ENCODE results near the gene ST3GAL5.

Gene ST3GAL5

GRCh38 chr2:85926931-85927661, 38.3 kb upstream of the ST3GAL5 start:
- Histone ChIP-seq H3K9ac (ENCODE audit: low read length) (no peak overlapping the region), H3K27me3 (ENCODE audit: control insufficient read depth, insufficient read depth, low read length) (no peaks in the 10 kb centered on the region), H3K4me1 (ENCODE audit: control insufficient read depth, insufficient read depth, low read length) (peaks cover 12% of the 10 kb centered on the region), H3K9me3 (ENCODE audit: control insufficient read depth, low read length) (no peaks in the 10 kb centered on the region), H3K36me3 (ENCODE audit: control insufficient read depth, insufficient read depth, low read length) (no peaks in the 10 kb centered on the region), H3K4me3 (ENCODE audit: low read length) (no peak overlapping the region)

GRCh38 chr2:85926526-85926925, 37.7 kb upstream of the ST3GAL5 start:
- Histone ChIP-seq H3K36me3 (ENCODE audit: control insufficient read depth, insufficient read depth, low read length) (no peaks in the 10 kb centered on the region), H3K4me3 (ENCODE audit: low read length) (no peak overlapping the region), H3K4me1 (ENCODE audit: control insufficient read depth, insufficient read depth, low read length) (peaks cover 17% of the 10 kb centered on the region), H3K9ac (ENCODE audit: low read length) (no peak overlapping the region), H3K9me3 (ENCODE audit: control insufficient read depth, low read length) (no peaks in the 10 kb centered on the region), H3K27me3 (ENCODE audit: control insufficient read depth, insufficient read depth, low read length) (no peaks in the 10 kb centered on the region)

GRCh38 chr2:85925216-85925671, 36.5 kb upstream of the ST3GAL5 start:
- Histone ChIP-seq H3K4me3 (ENCODE audit: low read length) (no peak overlapping the region), H3K9ac (ENCODE audit: low read length) (no peak overlapping the region), H3K36me3 (ENCODE audit: control insufficient read depth, insufficient read depth, low read length) (no peaks in the 10 kb centered on the region), H3K4me1 (ENCODE audit: control insufficient read depth, insufficient read depth, low read length) (peaks cover 25% of the 10 kb centered on the region), H3K27me3 (ENCODE audit: control insufficient read depth, insufficient read depth, low read length) (no peaks in the 10 kb centered on the region), H3K9me3 (ENCODE audit: control insufficient read depth, low read length) (no peaks in the 10 kb centered on the region)

DNA sequence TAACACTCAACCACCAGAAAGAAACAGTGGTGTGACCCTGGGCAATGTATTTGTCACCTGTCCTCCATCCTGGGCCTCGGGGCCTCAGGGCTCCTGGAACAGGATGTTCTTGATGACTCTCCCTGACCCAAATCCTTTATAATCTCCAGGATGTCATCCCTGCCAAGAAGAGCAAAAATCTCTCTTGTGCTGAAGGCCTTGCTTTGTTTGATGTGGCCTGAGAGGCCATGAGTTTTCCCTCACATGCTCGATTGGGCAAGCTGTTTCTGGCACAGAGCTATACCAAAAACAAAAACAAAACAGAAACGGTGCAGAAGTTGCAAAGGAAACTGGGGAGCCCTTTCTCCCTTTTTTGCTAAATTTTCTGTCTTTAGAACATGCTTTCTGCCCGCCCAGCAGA, 35.7 kb upstream of the ST3GAL5 start:
- Histone ChIP-seq H3K9ac (ENCODE audit: low read length) (no peak overlapping the region), H3K4me3 (ENCODE audit: low read length) (no peak overlapping the region), H3K36me3 (ENCODE audit: control insufficient read depth, insufficient read depth, low read length) (no peaks in the 10 kb centered on the region), H3K9me3 (ENCODE audit: control insufficient read depth, low read length) (no peaks in the 10 kb centered on the region), H3K27me3 (ENCODE audit: control insufficient read depth, insufficient read depth, low read length) (no peaks in the 10 kb centered on the region), H3K4me1 (ENCODE audit: control insufficient read depth, insufficient read depth, low read length) (peaks cover 25% of the 10 kb centered on the region)

GRCh38 chr2:85922199-85922598, 33.4 kb upstream of the ST3GAL5 start:
- Histone ChIP-seq H3K27me3 (ENCODE audit: control insufficient read depth, insufficient read depth, low read length) (no peaks in the 10 kb centered on the region), H3K36me3 (ENCODE audit: control insufficient read depth, insufficient read depth, low read length) (no peaks in the 10 kb centered on the region), H3K9ac (ENCODE audit: low read length) (no peak overlapping the region), H3K4me1 (ENCODE audit: control insufficient read depth, insufficient read depth, low read length) (peaks cover 25% of the 10 kb centered on the region), H3K4me3 (ENCODE audit: low read length) (no peak overlapping the region), H3K9me3 (ENCODE audit: control insufficient read depth, low read length) (no peaks in the 10 kb centered on the region)

DNA sequence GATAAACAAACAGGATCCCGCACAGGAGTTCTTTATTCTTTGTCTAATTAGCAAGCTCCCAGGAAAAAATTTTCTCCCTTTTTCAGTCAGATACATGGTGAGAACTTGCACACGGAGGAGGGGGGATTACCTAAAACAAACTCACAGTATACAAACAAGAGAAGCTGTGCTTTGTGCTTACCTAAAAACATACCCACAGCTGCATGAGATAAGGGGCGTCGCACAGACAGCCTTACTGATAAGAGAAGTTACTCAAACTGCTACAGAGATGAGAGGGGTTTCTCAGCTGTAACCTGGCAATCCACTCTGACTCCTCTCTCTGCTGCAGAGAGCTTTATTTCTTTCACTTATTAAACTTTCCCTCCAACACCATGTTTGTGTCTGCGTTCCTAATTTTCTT, 32.9 kb upstream of the ST3GAL5 start:
- Histone ChIP-seq H3K9ac (ENCODE audit: low read length) (no peak overlapping the region), H3K9me3 (ENCODE audit: control insufficient read depth, low read length) (no peaks in the 10 kb centered on the region), H3K36me3 (ENCODE audit: control insufficient read depth, insufficient read depth, low read length) (no peaks in the 10 kb centered on the region), H3K4me3 (ENCODE audit: low read length) (no peak overlapping the region), H3K4me1 (ENCODE audit: control insufficient read depth, insufficient read depth, low read length) (peaks cover 19% of the 10 kb centered on the region), H3K27me3 (ENCODE audit: control insufficient read depth, insufficient read depth, low read length) (no peaks in the 10 kb centered on the region)

- Histone ChIP-seq H3K9me3 (ENCODE audit: control insufficient read depth, low read length) (no peaks in the 10 kb centered on the region), H3K27me3 (ENCODE audit: control insufficient read depth, insufficient read depth, low read length) (no peaks in the 10 kb centered on the region), H3K4me3 (ENCODE audit: low read length) (no peak overlapping the region), H3K4me1 (ENCODE audit: control insufficient read depth, insufficient read depth, low read length) (peaks cover 18% of the 10 kb centered on the region), H3K36me3 (ENCODE audit: control insufficient read depth, insufficient read depth, low read length) (no peaks in the 10 kb centered on the region), H3K9ac (ENCODE audit: low read length) (no peak overlapping the region)
Measured at GRCh38 chr2:85920810-85921545, 32.2 kb upstream of the ST3GAL5 start.

GRCh38 chr2:85917887-85918795, 29.4 kb upstream of the ST3GAL5 start:
- H3K27me3 ChIP-seq (ENCODE audit: control insufficient read depth, insufficient read depth, low read length): no peaks in the 10 kb centered on the region

DNA sequence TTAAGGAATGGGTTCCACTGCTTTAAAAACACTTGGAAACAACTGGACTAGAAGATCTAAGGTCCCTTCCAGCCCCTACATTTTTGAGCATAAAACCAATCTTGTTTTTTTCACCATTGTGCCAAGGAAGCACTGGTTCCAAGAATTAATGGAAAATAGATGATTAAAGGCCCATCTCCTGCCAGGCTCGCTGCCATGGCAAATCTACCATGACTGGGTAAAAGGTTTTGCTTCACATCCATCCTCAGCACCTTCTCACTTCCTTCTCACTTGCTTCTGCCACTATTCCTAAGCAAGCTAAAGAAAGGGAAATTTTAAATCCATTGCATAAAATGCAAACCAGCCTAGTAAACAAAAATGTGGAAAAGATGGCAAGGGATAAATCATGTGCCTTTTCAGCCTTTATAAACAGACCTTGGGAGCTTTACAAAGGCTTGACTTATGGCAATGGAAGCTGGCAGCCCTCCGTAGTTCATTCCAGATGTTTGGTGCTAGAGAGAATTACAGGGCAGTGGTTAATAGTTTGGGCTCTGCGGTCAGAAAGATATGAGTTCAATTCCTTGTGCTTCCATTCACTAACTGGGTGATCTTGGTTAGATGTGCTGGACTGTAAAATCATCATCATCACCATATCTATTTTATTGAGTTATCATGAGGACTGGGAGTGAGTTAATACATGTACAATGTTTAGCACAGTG, 27.0 kb upstream of the ST3GAL5 start:
- Histone ChIP-seq H3K4me3 (ENCODE audit: low read length) (no peak overlapping the region), H3K9ac (ENCODE audit: low read length) (no peak overlapping the region), H3K27me3 (ENCODE audit: control insufficient read depth, insufficient read depth, low read length) (no peaks in the 10 kb centered on the region), H3K9me3 (ENCODE audit: control insufficient read depth, low read length) (no peaks in the 10 kb centered on the region), H3K4me1 (ENCODE audit: control insufficient read depth, insufficient read depth, low read length) (peaks cover 2% of the 10 kb centered on the region), H3K36me3 (ENCODE audit: control insufficient read depth, insufficient read depth, low read length) (no peaks in the 10 kb centered on the region)

More at GRCh38 chr2:85917887-85918795, 29.4 kb upstream of the ST3GAL5 start:
- Histone ChIP-seq H3K4me1 (ENCODE audit: control insufficient read depth, insufficient read depth, low read length) (peaks cover 18% of the 10 kb centered on the region), H3K4me3 (ENCODE audit: low read length) (no peak overlapping the region), H3K9ac (ENCODE audit: low read length) (no peak overlapping the region), H3K9me3 (ENCODE audit: control insufficient read depth, low read length) (no peaks in the 10 kb centered on the region), H3K36me3 (ENCODE audit: control insufficient read depth, insufficient read depth, low read length) (no peaks in the 10 kb centered on the region)

GRCh38 chr2:85914922-85915321, 26.1 kb upstream of the ST3GAL5 start:
- no peak overlapping the region for H3K9ac ChIP-seq (ENCODE audit: low read length)
- no peak overlapping the region for H3K4me3 ChIP-seq (ENCODE audit: low read length)
- H3K4me1 ChIP-seq (ENCODE audit: control insufficient read depth, insufficient read depth, low read length): peaks cover 3% of the 10 kb centered on the region
- H3K9me3 ChIP-seq (ENCODE audit: control insufficient read depth, low read length): no peaks in the 10 kb centered on the region
- H3K27me3 ChIP-seq (ENCODE audit: control insufficient read depth, insufficient read depth, low read length): no peaks in the 10 kb centered on the region
- no peaks in the 10 kb centered on the region for H3K36me3 ChIP-seq (ENCODE audit: control insufficient read depth, insufficient read depth, low read length)

Measured in mucosa of stomach (tissue), 1 donor.